GM23248 (cell line): ENCODE data around the gene UST.
"Not testable (repeated sequence)": the region's sequence is repeated elsewhere in the genome, so short reads cannot be mapped to it uniquely, and the experiment has no call there.

Experiments used
- EZH2 ChIP-seq: fragments of 200-600 bp; sonication (generic); IDR thresholded peaks from 2 replicates; pipeline ENCODE4 v1.6.1; 2018; ENCODE audit warnings: antibody characterized with exemption, mild to moderate bottlenecking; ENCODE audit not compliant: insufficient read depth, poor library complexity, severe bottlenecking
- EZH2phosphoT487 ChIP-seq: fragments of 200-600 bp; sonication (generic); IDR thresholded peaks from 2 replicates; pipeline ENCODE4 v1.6.1; 2018; ENCODE audit warnings: antibody characterized with exemption, moderate library complexity, mild to moderate bottlenecking, low read depth; ENCODE audit not compliant: insufficient read depth

- TF ChIP-seq EZH2phosphoT487, EZH2: not testable (repeated sequence)
Observed at GRCh38 chr6:148880742-148881141, 133.9 kb downstream of the UST start.
